K562 (cell line): ENCODE results near the gene TRIOBP. TPM values are rescaled to one million over a fixed set of nuclear protein-coding genes. Genes with fewer than 3 reads are reported as not detected.

Experiments used
- ATF1 ChIP-seq, 2 experiments: fragments of 450-650 bp in 1 of 2; IDR thresholded peaks; 2 replicates each; pipeline ENCODE4 v1.6.1; 2016; ENCODE audit warnings: missing compliant biosample characterization in 1 of 2, missing genetic modification characterization in 1 of 2
- CBX3 ChIP-seq, 2 experiments: IDR thresholded peaks; 1 replicate in 1 of 2; 2 replicates in 1 of 2; pipeline ENCODE4 v1.6.1; 2012; ENCODE audit warnings: inconsistent platforms in 2 of 2, low read length in 2 of 2, borderline replicate concordance in 1 of 2, control low read depth in 1 of 2
- CEBPZ ChIP-seq: fragments of 150-350 bp; IDR thresholded peaks from 2 replicates; pipeline ENCODE4 v1.6.1; 2014; ENCODE audit warnings: low read depth, mild to moderate bottlenecking, low read length, borderline replicate concordance
- DLX4 ChIP-seq: fragments of 250-450 bp; sonication (Bioruptor Pico); IDR thresholded peaks from 2 replicates; pipeline ENCODE4 v1.6.1; 2021; ENCODE audit warnings: mild to moderate bottlenecking
- E2F3 ChIP-seq: fragments of 250-450 bp; sonication (Bioruptor Pico); IDR thresholded peaks from 2 replicates; pipeline ENCODE4 v1.4.0; 2020; ENCODE audit warnings: mild to moderate bottlenecking
- GABPB1 ChIP-seq: sonication (generic); formaldehyde crosslinking; IDR thresholded peaks from 2 replicates; pipeline ENCODE4 v1.8.0; 2022; ENCODE audit warnings: mild to moderate bottlenecking, missing genetic modification reagents
- L3MBTL2 ChIP-seq: fragments of 450-650 bp; IDR thresholded peaks from 2 replicates; pipeline ENCODE4 v1.6.1; 2016; ENCODE audit warnings: mild to moderate bottlenecking, moderate library complexity
- NCOA2 ChIP-seq, 2 experiments: fragments of 450-650 bp; IDR thresholded peaks; 2 replicates each; pipeline ENCODE4 v1.6.1; 2018; ENCODE audit warnings: mild to moderate bottlenecking in 2 of 2, moderate library complexity in 1 of 2; ENCODE audit not compliant: partially characterized antibody in 2 of 2
- OTX1 ChIP-seq: fragments of 450-650 bp; formaldehyde crosslinking; IDR thresholded peaks from 2 replicates; pipeline ENCODE4 v1.4.0; 2022; ENCODE audit warnings: mild to moderate bottlenecking
- POLR2AphosphoS5 ChIP-seq: IDR thresholded peaks from 2 replicates; pipeline ENCODE4 v1.6.1; 2011; ENCODE audit warnings: mild to moderate bottlenecking, low read depth, low read length, moderate library complexity; ENCODE audit not compliant: control insufficient read depth, insufficient read depth
- TOE1 ChIP-seq, 2 experiments: fragments of 450-650 bp in 1 of 2; sonication (generic) in 1 of 2; formaldehyde crosslinking in 1 of 2; IDR thresholded peaks; 2 replicates each; pipeline versions ENCODE4 v1.7.1 to v1.8.0; 2016 to 2022; ENCODE audit warnings: borderline replicate concordance in 2 of 2, mild to moderate bottlenecking in 2 of 2, antibody characterized with exemption in 1 of 2, inconsistent platforms in 1 of 2, low read depth in 1 of 2, missing genetic modification reagents in 1 of 2, moderate library complexity in 1 of 2
- YY1 ChIP-seq, 3 experiments: IDR thresholded peaks; 2 replicates each; pipeline ENCODE4 v1.6.1; 2011; ENCODE audit warnings: low read length in 2 of 3, mild to moderate bottlenecking in 2 of 3, moderate library complexity in 2 of 3, borderline replicate concordance in 1 of 3, control low read depth in 1 of 3, low read depth in 1 of 3; ENCODE audit not compliant: insufficient read depth in 3 of 3, insufficient replicate concordance in 2 of 3, control insufficient read depth in 1 of 3, insufficient read length in 1 of 3; ENCODE audit errors: extremely low read depth in 1 of 3
- ZC3H11A ChIP-seq: IDR thresholded peaks from 2 replicates; pipeline ENCODE4 v1.6.1; 2012; ENCODE audit warnings: low read depth, low read length, improper control_type of control experiment
- ZFP91 ChIP-seq: sonication (generic); formaldehyde crosslinking; IDR thresholded peaks from 2 replicates; pipeline ENCODE4 v1.8.0; 2022; ENCODE audit warnings: mild to moderate bottlenecking, missing genetic modification reagents
- ZNF140 ChIP-seq: fragments of 250-450 bp; sonication (Bioruptor Pico); IDR thresholded peaks from 2 replicates; pipeline ENCODE4 v1.8.0; 2021; ENCODE audit warnings: moderate library complexity, mild to moderate bottlenecking, inconsistent platforms
- ZNF316 ChIP-seq: fragments of 450-650 bp; IDR thresholded peaks from 2 replicates; pipeline ENCODE4 v1.6.1; 2016
- ZNF695 ChIP-seq: fragments of 450-650 bp; formaldehyde crosslinking; IDR thresholded peaks from 2 replicates; pipeline ENCODE4 v1.4.0; 2020; ENCODE audit warnings: mild to moderate bottlenecking, moderate library complexity
- polyA plus RNA-seq, 8 experiments: library from polyadenylated mRNA; depleted of rRNA in 4 of 8; stranded (reverse) in 5 of 8; unstranded in 3 of 8; fragments of >200 nt; fragmentation: Nextera tagmentation in 2 of 8; fragmentation: Illumina TruSeq in 1 of 8; extraction: Ambion mirVana in 2 of 8; extraction: Trizol in 1 of 8; gene quantifications; 2 replicates each; pipeline versions ENCODE4 v1.2.1 to v1.2.3, GENCODE V29; 2011 to 2014; ENCODE audit warnings: inconsistent platforms in 1 of 8, missing spikeins in 1 of 8
- total RNA-seq, 7 experiments: library from RNA; depleted of rRNA in 6 of 7; stranded (reverse); fragments of >200 nt in 6 of 7; fragmentation: Illumina TruSeq in 2 of 7; extraction: Trizol in 2 of 7; gene quantifications; 2 replicates each; pipeline versions ENCODE4 v1.2.1 to v1.2.3, GENCODE V29; 2011 to 2021; ENCODE audit warnings: low replicate concordance in 1 of 7
- TF ChIP-seq, protein P1 (sequence below): fragments of 250-450 bp; sonication (Bioruptor Pico); IDR thresholded peaks from 2 replicates; pipeline ENCODE4 v1.5.1; 2021; ENCODE audit warnings: mild to moderate bottlenecking

The TRIOBP gene
- total and polyA plus RNA-seq, 9 of the 15 experiments (the other 6 are each of a cell fraction or from before 2014, with no cell fraction given): 0.24 to 13.8 (median 5.5) TPM

DNA sequence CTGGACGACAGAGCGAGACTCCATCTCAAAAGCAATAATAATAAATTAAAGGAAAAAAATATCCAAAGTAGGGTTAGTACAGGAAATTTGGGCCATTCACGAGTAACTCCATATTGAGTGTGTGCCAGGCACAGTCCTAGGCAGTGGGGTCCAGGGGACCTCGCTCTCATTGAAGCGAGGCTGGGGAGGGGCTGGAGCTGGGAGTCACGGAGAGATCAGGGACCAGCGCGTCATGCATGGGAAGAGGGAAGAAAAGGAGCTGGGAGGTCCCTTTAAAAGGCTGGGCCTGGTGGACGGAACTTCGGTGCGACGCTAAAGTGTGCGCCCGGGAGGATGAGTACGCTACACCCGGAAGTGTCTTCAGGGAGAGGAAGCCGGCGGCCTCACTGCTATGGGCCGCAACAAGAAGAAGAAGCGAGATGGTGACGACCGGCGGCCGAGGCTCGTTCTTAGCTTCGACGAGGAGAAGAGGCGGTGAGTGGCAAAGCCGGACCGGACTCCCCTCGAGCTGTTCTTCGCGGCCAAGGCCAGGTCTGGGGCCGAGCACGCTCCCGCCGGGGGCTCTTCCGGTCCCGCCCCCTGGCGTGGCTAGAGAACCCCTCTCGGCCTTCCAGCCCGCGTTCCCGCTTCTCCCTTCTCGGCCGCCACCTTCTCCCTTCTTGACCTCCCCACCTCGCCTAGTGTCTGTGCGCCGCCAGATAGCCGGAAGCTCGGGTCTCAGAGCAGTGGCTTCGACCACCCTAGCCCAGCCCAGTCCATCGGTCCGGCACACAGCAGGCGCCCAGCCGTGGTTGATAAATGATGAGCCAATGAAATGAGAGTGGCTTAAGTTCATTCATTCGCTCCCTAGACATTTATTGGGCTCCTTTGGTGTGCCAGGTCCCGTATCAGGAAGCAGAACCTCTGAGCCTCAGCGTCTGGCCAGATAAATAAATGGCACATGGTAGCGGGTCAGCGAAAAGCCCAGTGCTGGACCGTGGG is 10.6 kb upstream of the TRIOBP start, which contains the start of gene NOL12 (continued):
- no peak for TF ChIP-seq ATF1 (CRISPR knock-in tag; IDR thresholded peaks at IDR 0.05)
- peak; percentile 80 for TF ChIP-seq ATF1 (tag; IDR thresholded peaks at IDR 0.05)
- TF ChIP-seq, protein P1, sequence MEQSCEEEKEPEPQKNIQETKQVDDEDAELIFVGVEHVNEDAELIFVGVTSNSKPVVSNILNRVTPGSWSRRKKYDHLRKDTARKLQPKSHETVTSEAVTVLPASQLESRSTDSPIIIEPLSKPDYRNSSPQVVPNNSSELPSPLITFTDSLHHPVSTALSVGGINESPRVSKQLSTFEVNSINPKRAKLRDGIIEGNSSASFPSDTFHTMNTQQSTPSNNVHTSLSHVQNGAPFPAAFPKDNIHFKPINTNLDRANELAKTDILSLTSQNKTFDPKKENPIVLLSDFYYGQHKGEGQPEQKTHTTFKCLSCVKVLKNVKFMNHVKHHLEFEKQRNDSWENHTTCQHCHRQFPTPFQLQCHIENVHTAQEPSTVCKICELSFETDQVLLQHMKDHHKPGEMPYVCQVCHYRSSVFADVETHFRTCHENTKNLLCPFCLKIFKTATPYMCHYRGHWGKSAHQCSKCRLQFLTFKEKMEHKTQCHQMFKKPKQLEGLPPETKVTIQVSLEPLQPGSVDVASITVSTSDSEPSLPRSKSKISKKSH: no peak
- TF ChIP-seq YY1 (IDR thresholded peaks at IDR 0.05; ENCODE audit: borderline replicate concordance in 1 of 3, control insufficient read depth in 1 of 3, extremely low read depth in 1 of 3, insufficient read depth in 3 of 3, insufficient read length in 1 of 3, insufficient replicate concordance in 2 of 3, low read depth in 1 of 3, low read length in 2 of 3): peak in 1 of 3 experiments; percentile 54
- TF ChIP-seq ZC3H11A: peak; percentile 54; the same call in 1 of the 2 replicates
- TF ChIP-seq DLX4 (CRISPR knock-in tag): no peak
- TF ChIP-seq E2F3 (CRISPR knock-in tag): no peak
- peak; percentile 54; the same call in 1 of the 2 replicates for TF ChIP-seq POLR2AphosphoS5
- no peak for TF ChIP-seq OTX1 (CRISPR knock-in tag)
- TF ChIP-seq ZNF695 (CRISPR knock-in tag): no peak
- peak; percentile 62 for TF ChIP-seq L3MBTL2
- TF ChIP-seq GABPB1 (CRISPR knock-in tag): peak; percentile 97
- no peak for TF ChIP-seq CEBPZ
- no peak for TF ChIP-seq ZNF140
- TF ChIP-seq CBX3 (IDR thresholded peaks at IDR 0.05; ENCODE audit: borderline replicate concordance in 1 of 2, low read length in 2 of 2): peak in 1 of 2 experiments; percentile 73; a peak in 1 of 3 replicates
- no peak for TF ChIP-seq NCOA2 (IDR thresholded peaks at IDR 0.05; ENCODE audit: partially characterized antibody in 2 of 2)
- TF ChIP-seq TOE1 (IDR thresholded peaks at IDR 0.05; ENCODE audit: borderline replicate concordance): peak; percentile 90
- TF ChIP-seq TOE1 (CRISPR knock-in tag; IDR thresholded peaks at IDR 0.05; ENCODE audit: borderline replicate concordance, low read depth): no peak
- peak; percentile 99 for TF ChIP-seq ZFP91
- TF ChIP-seq ZNF316: no peak
